Motor neuron (in vitro differentiated cells): ENCODE data around the gene SKA2. TPM values are rescaled to one million over a fixed set of nuclear protein-coding genes. Genes with fewer than 3 reads are reported as not detected.
A peak's percentile ranks its signal among the peaks of the same experiment; 100 is the strongest.
"Not testable (repeated sequence)": the region's sequence is repeated elsewhere in the genome, so short reads cannot be mapped to it uniquely, and the experiment has no call there.

ENCODE experiments used
- ATAC-seq, 8 experiments: fragments of 200-7000 bp; cut with Tn5 transposase; replicated peaks in 6 of 8; 2 replicates each; pipeline ENCODE4 v1.8.0; 2021; ENCODE audit warnings: mild to moderate bottlenecking in 8 of 8, moderate library complexity in 8 of 8
- H3K27ac ChIP-seq, 2 donors: fragments of 250-450 bp; sonication (Bioruptor Pico); 2 replicates each; pipeline ENCODE4 v1.9.0; 2021; ENCODE audit warnings: antibody characterized with exemption in 2 of 2, mild to moderate bottlenecking in 2 of 2, moderate library complexity in 1 of 2
- H3K4me1 ChIP-seq, 2 donors: fragments of 250-450 bp; sonication (Bioruptor Pico); replicated peaks in 1 of 2; 2 replicates each; pipeline ENCODE4 v1.6.1; 2021; ENCODE audit warnings: antibody characterized with exemption in 2 of 2, mild to moderate bottlenecking in 2 of 2, moderate library complexity in 1 of 2
- H3K4me3 ChIP-seq, 5 donors: fragments of 250-450 bp; sonication (Bioruptor Pico); 2 replicates each; pipeline ENCODE4 v1.9.0; 2021; ENCODE audit warnings: antibody characterized with exemption in 5 of 5, mild to moderate bottlenecking in 5 of 5, moderate library complexity in 4 of 5
- WGBS, 10 experiments: fragments of 450-650 bp; shearing (Covaris generic); methylation state at CpG; one replicate each; pipeline ENCODE4 v1.0.0; 2022; 5-methylcytosine and 5-hydroxymethylcytosine counted together
- in situ Hi-C, 9 experiments: fragments of 400-800 bp; cut with MboI; loops; one replicate each; pipeline ENCODE4 v1.15.0; 2021; ENCODE audit warnings: low sequenced_read_pairs in 9 of 9, low pct_unique_long_range_greater_than_20kb in 2 of 9; ENCODE audit not compliant: unreplicated experiment in 9 of 9
- total RNA-seq, 8 experiments: library from RNA; unstranded; fragments of 300-600 nt; gene quantifications; 2 replicates each; pipeline versions ENCODE4 v1.2.3 to v1.2.4, GENCODE V29; 2022

Gene SKA2
- total RNA-seq = 100 to 1,000 TPM in 1 of 8 experiments, 10 to 100 TPM in 6, 1 to 10 TPM in 1; 8.2 to 162 (median 69.6) TPM

GRCh38 chr17:59154721-59155438, at the start of gene SKA2:
Gene SKA2, minus strand, starts transcription at chr17:59155186. Its CDS starts 23 bp downstream, at chr17:59155163.
- H3K4me3 ChIP-seq = peak within 1 kb of the TSS; percentile 67 to 93 (median 77)
- in situ Hi-C loops = no loop called here
- peak within 1 kb of the TSS; percentile 85 to 87 for H3K27ac ChIP-seq
- 0 to 2% (median 0%) methylated on average over 1 to 23 of the region's 39 CpGs; no CpG with 5 or more reads in 1 of the 10 experiments for WGBS, 10 experiments
- H3K4me1 ChIP-seq = peaks cover 0 to 18% of the 10 kb centered on the region in 2 donors
- peak; percentile 84 to 91 (median 88) for ATAC-seq

- no peak overlapping the region for H3K27ac ChIP-seq
- no peak for ATAC-seq
- 80 to 100% (median 94%) methylated on average over 1 of the region's 1 CpG; no CpG with 5 or more reads in 4 of the 10 experiments for WGBS, 10 experiments
- in situ Hi-C loops = no loop called here
- no peak overlapping the region for H3K4me3 ChIP-seq
- H3K4me1 ChIP-seq = no peaks in the 10 kb centered on the region
Observed at GRCh38 chr17:59202320-59202719, 47.3 kb upstream of the SKA2 start.

- Histone ChIP-seq H3K27ac (no peak overlapping the region), H3K4me1 (no peaks in the 10 kb centered on the region), H3K4me3 (no peak overlapping the region)
- no peak for ATAC-seq
- in situ Hi-C loops = no loop called here
- WGBS, 10 experiments = 56 to 100% (median 80%) methylated on average over 1 to 4 of the region's 4 CpGs; no CpG with 5 or more reads in 3 of the 10 experiments
Observed at GRCh38 chr17:59199398-59199797, 44.4 kb upstream of the SKA2 start.

GRCh38 chr17:59193336-59193862, 38.4 kb upstream of the SKA2 start:
- no peak for ATAC-seq
- in situ Hi-C loops = no loop called here

GRCh38 chr17:59190806-59191205, 35.8 kb upstream of the SKA2 start:
- H3K4me1 ChIP-seq = no peaks in the 10 kb centered on the region
- ATAC-seq = no peak
- H3K4me3 ChIP-seq = no peak overlapping the region
- in situ Hi-C loops = no loop called here
- 56 to 100% (median 100%) methylated on average over 1 to 2 of the region's 2 CpGs; no CpG with 5 or more reads in 5 of the 10 experiments for WGBS, 10 experiments
- H3K27ac ChIP-seq = no peak overlapping the region

More at GRCh38 chr17:59193336-59193862, 38.4 kb upstream of the SKA2 start:
- Histone ChIP-seq H3K27ac (no peak overlapping the region), H3K4me1 (no peaks in the 10 kb centered on the region), H3K4me3 (no peak overlapping the region)
- WGBS, 10 experiments = 83 to 100% (median 96%) methylated on average over 1 to 2 of the region's 3 CpGs; no CpG with 5 or more reads in 2 of the 10 experiments

GRCh38 chr17:59186850-59187249, 31.9 kb upstream of the SKA2 start:
- peak in 2 of 8 experiments; percentile 35 to 52 for ATAC-seq
- 88 to 100% (median 100%) methylated on average over 1 to 3 of the region's 3 CpGs; no CpG with 5 or more reads in 2 of the 10 experiments for WGBS, 10 experiments
- Histone ChIP-seq H3K4me1 (no peaks in the 10 kb centered on the region), H3K4me3 (no peak overlapping the region), H3K27ac (no peak overlapping the region)
- in situ Hi-C loops = no loop called here

GRCh38 chr17:59185997-59186396, 31.0 kb upstream of the SKA2 start:
- no peaks in the 10 kb centered on the region for H3K4me1 ChIP-seq
- H3K4me3 ChIP-seq = no peak overlapping the region
- H3K27ac ChIP-seq = no peak overlapping the region
- ATAC-seq = no peak
- in situ Hi-C loops = no loop called here

- no peak for ATAC-seq
- no peak overlapping the region for H3K4me3 ChIP-seq
- 83 to 100% (median 96%) methylated on average over 1 to 5 of the region's 9 CpGs; no CpG with 5 or more reads in 4 of the 10 experiments for WGBS, 10 experiments
- in situ Hi-C loops = no loop called here
- no peak overlapping the region for H3K27ac ChIP-seq
- H3K4me1 ChIP-seq = no peaks in the 10 kb centered on the region
Observed at GRCh38 chr17:59181481-59181880, 26.5 kb upstream of the SKA2 start.

GRCh38 chr17:59180626-59181025, 25.6 kb upstream of the SKA2 start:
- Histone ChIP-seq H3K27ac (no peak overlapping the region), H3K4me1 (no peaks in the 10 kb centered on the region), H3K4me3 (no peak overlapping the region)
- ATAC-seq = no peak
- WGBS, 10 experiments = 88 to 100% (median 97%) methylated on average over 1 to 9 of the region's 9 CpGs; no CpG with 5 or more reads in 5 of the 10 experiments
- in situ Hi-C loops = no loop called here

GRCh38 chr17:59179601-59180000, 24.6 kb upstream of the SKA2 start:
- ATAC-seq, in situ Hi-C loops: not testable (repeated sequence)
- WGBS, 10 experiments = 86 to 100% (median 94%) methylated on average over 1 to 11 of the region's 11 CpGs; no CpG with 5 or more reads in 1 of the 10 experiments

GRCh38 chr17:59178266-59178985, 23.4 kb upstream of the SKA2 start:
- Histone ChIP-seq H3K4me1 (no peaks in the 10 kb centered on the region), H3K4me3 (no peak overlapping the region), H3K27ac (no peak overlapping the region)
- no peak for ATAC-seq
- in situ Hi-C loops = no loop called here
- 67 to 100% (median 84%) methylated on average over 1 to 5 of the region's 7 CpGs; no CpG with 5 or more reads in 2 of the 10 experiments for WGBS, 10 experiments

More at GRCh38 chr17:59179601-59180000, 24.6 kb upstream of the SKA2 start:
- not testable (repeated sequence) for H3K4me1 ChIP-seq, H3K27ac ChIP-seq, H3K4me3 ChIP-seq

GRCh38 chr17:59175076-59175475, 20.1 kb upstream of the SKA2 start:
- WGBS, 10 experiments = 100% methylated on average over 1 of the region's 7 CpGs; no CpG with 5 or more reads in 8 of the 10 experiments

GRCh38 chr17:59174671-59175070, 19.7 kb upstream of the SKA2 start:
- WGBS, 10 experiments = 95 to 100% (median 100%) methylated on average over 1 to 4 of the region's 11 CpGs; no CpG with 5 or more reads in 7 of the 10 experiments
- no peaks in the 10 kb centered on the region for H3K4me1 ChIP-seq
- ATAC-seq = no peak
- H3K4me3 ChIP-seq = no peak overlapping the region
- in situ Hi-C loops = no loop called here
- H3K27ac ChIP-seq = no peak overlapping the region

More at GRCh38 chr17:59175076-59175475, 20.1 kb upstream of the SKA2 start:
- no peak overlapping the region for H3K4me3 ChIP-seq
- in situ Hi-C loops = no loop called here
- H3K27ac ChIP-seq = no peak overlapping the region
- ATAC-seq = no peak
- H3K4me1 ChIP-seq = no peaks in the 10 kb centered on the region
